ENCODE results near the gene VEPH1. TPM values are rescaled to one million over a fixed set of nuclear protein-coding genes. Genes with fewer than 3 reads are reported as not detected.

VEPH1 gene
- total and polyA plus RNA-seq, 9 of the 15 experiments (the other 6 are each of a cell fraction or from before 2014, with no cell fraction given): 4.5 to 15.6 (median 5.8) TPM

DNA sequence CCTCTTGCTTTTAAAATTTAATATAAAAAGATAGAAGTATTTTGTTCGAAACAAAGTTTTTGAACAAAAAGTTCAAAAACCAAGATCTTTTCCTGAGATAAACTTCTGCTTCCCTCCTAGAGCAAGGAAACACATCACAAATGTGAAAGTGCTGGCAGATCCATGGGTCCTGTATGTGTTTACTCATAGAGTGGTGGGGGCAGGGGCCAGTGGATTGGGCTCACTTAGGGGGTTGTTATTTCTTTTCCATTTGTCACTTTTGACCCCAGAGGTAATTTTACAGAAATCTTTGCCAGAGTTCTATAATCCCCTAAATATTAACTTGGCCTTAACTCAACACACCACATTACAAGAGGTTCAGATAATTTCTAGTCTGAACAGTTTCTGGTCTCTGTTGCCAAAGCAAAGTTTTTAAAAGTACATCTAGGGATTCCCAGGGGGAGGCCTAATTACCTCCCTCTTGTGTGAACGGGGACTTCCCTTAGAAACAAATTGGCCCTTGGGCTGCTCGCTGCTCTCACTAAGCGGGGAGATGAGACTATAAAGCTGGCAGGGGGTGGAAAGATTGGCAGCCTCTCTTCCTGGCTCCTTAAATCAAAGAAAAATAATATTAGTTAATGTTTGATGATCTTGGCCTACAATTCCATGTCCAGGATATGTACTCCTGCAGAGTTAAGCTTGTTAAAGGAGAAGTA, 133.3 kb downstream of the VEPH1 start:
- DNase-seq (ENCODE audit: extremely low read depth in 1 of 4, low spot score in 3 of 4) (no peak), ATAC-seq (no peak), FAIRE-seq (no peak)
- no peaks in the 10 kb centered on the region for H3K4me1 ChIP-seq (replicated peaks in 1 of 2; ENCODE audit: control insufficient read depth in 2 of 2, insufficient read depth in 2 of 2, low read length in 2 of 2)
- in situ Hi-C loops (cut with MboI) (no loop called here), intact Hi-C loops (cut with micrococcal nuclease) (no loop called here)
- no peaks in the 10 kb centered on the region for H3K9me1 ChIP-seq (ENCODE audit: control insufficient read depth, insufficient read depth, low read length)
- WGBS (ENCODE audit: insufficient coverage, low coverage, missing lambda C conversion rate): 2% methylated on average over 4 of the region's 4 CpGs
- no peak overlapping the region for H2AFZ ChIP-seq (ENCODE audit: low read depth, low read length)
- H4K20me1 ChIP-seq (replicated peaks; ENCODE audit: control insufficient read depth, insufficient read depth, low read length): no peaks in the 10 kb centered on the region
- ChIA-PET CTCF (ENCODE audit: low intra/inter-chr PET ratio) (no interaction called here), POLR2A (no interaction called here)
- peaks cover 0 to 4% of the 10 kb centered on the region in 2 experiments; a peak in 1 of 5 replicates for H3K27me3 ChIP-seq (ENCODE audit: control insufficient read depth in 2 of 2, insufficient read depth in 2 of 2, low read length in 2 of 2)
- H3K27ac ChIP-seq (ENCODE audit: extremely low read depth, low read depth, low read length): no peak overlapping the region
- no peaks in the 10 kb centered on the region for H3K79me2 ChIP-seq (ENCODE audit: control insufficient read depth, insufficient read depth, low read length)
- no peak overlapping the region for H3K4me3 ChIP-seq
- BruUV-seq (replicated peaks): no TSS peak
- no peaks in the 10 kb centered on the region for H3K36me3 ChIP-seq (ENCODE audit: control insufficient read depth, insufficient read depth, low read length)
- H3K9me3 ChIP-seq (replicated peaks; ENCODE audit: control insufficient read depth, insufficient read depth, low read depth, low read length): no peaks in the 10 kb centered on the region
- no peak overlapping the region for H3K4me2 ChIP-seq (ENCODE audit: insufficient read depth, low read length)
- no peak overlapping the region for H3K9ac ChIP-seq (ENCODE audit: insufficient read depth in 1 of 2, low read depth in 2 of 2, low read length in 2 of 2)
- TF ChIP-seq ARID2 (IDR thresholded peaks at IDR 0.05): no peak
- TF ChIP-seq, protein P1, sequence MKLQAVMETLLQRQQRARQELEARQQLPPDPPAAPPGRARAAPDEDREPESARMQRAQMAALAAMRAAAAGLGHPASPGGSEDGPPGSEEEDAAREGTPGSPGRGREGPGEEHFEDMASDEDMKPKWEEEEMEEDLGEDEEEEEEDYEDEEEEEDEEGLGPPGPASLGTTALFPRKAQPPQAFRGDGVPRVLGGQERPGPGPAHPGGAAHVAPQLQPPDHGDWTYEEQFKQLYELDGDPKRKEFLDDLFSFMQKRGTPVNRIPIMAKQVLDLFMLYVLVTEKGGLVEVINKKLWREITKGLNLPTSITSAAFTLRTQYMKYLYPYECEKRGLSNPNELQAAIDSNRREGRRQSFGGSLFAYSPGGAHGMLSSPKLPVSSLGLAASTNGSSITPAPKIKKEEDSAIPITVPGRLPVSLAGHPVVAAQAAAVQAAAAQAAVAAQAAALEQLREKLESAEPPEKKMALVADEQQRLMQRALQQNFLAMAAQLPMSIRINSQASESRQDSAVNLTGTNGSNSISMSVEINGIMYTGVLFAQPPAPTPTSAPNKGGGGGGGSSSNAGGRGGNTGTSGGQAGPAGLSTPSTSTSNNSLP (IDR thresholded peaks at IDR 0.05; ENCODE audit: borderline replicate concordance, low read depth, low read length): no peak
- TF ChIP-seq, protein P2, sequence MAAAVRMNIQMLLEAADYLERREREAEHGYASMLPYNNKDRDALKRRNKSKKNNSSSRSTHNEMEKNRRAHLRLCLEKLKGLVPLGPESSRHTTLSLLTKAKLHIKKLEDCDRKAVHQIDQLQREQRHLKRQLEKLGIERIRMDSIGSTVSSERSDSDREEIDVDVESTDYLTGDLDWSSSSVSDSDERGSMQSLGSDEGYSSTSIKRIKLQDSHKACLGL (CRISPR knock-in tag; IDR thresholded peaks at IDR 0.05; ENCODE audit: borderline replicate concordance, poor library complexity, severe bottlenecking): no peak
- TF ChIP-seq, protein P3, sequence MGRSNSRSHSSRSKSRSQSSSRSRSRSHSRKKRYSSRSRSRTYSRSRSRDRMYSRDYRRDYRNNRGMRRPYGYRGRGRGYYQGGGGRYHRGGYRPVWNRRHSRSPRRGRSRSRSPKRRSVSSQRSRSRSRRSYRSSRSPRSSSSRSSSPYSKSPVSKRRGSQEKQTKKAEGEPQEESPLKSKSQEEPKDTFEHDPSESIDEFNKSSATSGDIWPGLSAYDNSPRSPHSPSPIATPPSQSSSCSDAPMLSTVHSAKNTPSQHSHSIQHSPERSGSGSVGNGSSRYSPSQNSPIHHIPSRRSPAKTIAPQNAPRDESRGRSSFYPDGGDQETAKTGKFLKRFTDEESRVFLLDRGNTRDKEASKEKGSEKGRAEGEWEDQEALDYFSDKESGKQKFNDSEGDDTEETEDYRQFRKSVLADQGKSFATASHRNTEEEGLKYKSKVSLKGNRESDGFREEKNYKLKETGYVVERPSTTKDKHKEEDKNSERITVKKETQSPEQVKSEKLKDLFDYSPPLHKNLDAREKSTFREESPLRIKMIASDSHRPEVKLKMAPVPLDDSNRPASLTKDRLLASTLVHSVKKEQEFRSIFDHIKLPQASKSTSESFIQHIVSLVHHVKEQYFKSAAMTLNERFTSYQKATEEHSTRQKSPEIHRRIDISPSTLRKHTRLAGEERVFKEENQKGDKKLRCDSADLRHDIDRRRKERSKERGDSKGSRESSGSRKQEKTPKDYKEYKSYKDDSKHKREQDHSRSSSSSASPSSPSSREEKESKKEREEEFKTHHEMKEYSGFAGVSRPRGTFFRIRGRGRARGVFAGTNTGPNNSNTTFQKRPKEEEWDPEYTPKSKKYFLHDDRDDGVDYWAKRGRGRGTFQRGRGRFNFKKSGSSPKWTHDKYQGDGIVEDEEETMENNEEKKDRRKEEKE (IDR thresholded peaks at IDR 0.05; ENCODE audit: borderline replicate concordance in 1 of 2, control insufficient read depth in 1 of 2, low read depth in 2 of 2, low read length in 1 of 2): no peak
- no peak for TF ChIP-seq RFX1 (IDR thresholded peaks at IDR 0.05)
- no peak for TF ChIP-seq WHSC1 (IDR thresholded peaks at IDR 0.05; ENCODE audit: low read length)
- no peak for TF ChIP-seq ZNF232 (CRISPR knock-in tag; IDR thresholded peaks at IDR 0.05)
- TF ChIP-seq ZNF175 (CRISPR knock-in tag; IDR thresholded peaks at IDR 0.05; ENCODE audit: low read depth): no peak
- TF ChIP-seq, protein P4, sequence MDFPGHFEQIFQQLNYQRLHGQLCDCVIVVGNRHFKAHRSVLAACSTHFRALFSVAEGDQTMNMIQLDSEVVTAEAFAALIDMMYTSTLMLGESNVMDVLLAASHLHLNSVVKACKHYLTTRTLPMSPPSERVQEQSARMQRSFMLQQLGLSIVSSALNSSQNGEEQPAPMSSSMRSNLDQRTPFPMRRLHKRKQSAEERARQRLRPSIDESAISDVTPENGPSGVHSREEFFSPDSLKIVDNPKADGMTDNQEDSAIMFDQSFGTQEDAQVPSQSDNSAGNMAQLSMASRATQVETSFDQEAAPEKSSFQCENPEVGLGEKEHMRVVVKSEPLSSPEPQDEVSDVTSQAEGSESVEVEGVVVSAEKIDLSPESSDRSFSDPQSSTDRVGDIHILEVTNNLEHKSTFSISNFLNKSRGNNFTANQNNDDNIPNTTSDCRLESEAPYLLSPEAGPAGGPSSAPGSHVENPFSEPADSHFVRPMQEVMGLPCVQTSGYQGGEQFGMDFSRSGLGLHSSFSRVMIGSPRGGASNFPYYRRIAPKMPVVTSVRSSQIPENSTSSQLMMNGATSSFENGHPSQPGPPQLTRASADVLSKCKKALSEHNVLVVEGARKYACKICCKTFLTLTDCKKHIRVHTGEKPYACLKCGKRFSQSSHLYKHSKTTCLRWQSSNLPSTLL (IDR thresholded peaks at IDR 0.05): no peak
- no peak for TF ChIP-seq POLR2A (conservative IDR thresholded peaks at IDR 0.05)
- TF ChIP-seq, protein P5, sequence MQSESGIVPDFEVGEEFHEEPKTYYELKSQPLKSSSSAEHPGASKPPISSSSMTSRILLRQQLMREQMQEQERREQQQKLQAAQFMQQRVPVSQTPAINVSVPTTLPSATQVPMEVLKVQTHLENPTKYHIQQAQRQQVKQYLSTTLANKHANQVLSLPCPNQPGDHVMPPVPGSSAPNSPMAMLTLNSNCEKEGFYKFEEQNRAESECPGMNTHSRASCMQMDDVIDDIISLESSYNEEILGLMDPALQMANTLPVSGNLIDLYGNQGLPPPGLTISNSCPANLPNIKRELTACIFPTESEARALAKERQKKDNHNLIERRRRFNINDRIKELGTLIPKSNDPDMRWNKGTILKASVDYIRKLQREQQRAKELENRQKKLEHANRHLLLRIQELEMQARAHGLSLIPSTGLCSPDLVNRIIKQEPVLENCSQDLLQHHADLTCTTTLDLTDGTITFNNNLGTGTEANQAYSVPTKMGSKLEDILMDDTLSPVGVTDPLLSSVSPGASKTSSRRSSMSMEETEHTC (IDR thresholded peaks at IDR 0.05): no peak
- TF ChIP-seq PHB (CRISPR knock-in tag; IDR thresholded peaks at IDR 0.05): no peak
- TF ChIP-seq TBP (optimal IDR thresholded peaks at IDR 0.05; ENCODE audit: low read depth, low read length): no peak
